Ishikawa (cell line): Measurements from ENCODE around the gene LRRC63.

ENCODE experiments used
- EP300 ChIP-seq: IDR thresholded peaks from 2 replicates; pipeline ENCODE4 v1.6.1; 2012; ENCODE audit warnings: borderline replicate concordance
- REST ChIP-seq: IDR thresholded peaks from 2 replicates; pipeline ENCODE4 v1.6.1; 2012; ENCODE audit warnings: low read depth, mild to moderate bottlenecking
- TAF1 ChIP-seq: IDR thresholded peaks from 2 replicates; pipeline ENCODE4 v1.6.1; 2012; ENCODE audit warnings: low read depth, mild to moderate bottlenecking

GRCh38 chr13:46267166-46267565, 55.4 kb downstream of the LRRC63 start:
- TF ChIP-seq REST (no peak), TAF1 (no peak), EP300 (no peak)
